ENCODE data around the gene MATCAP1.
A peak's percentile ranks its signal among the peaks of the same experiment; 100 is the strongest.

The MATCAP1 gene

GRCh38 chr16:67208154-67208896 lies 24.6 kb upstream of the MATCAP1 start:
- no peak for DNase-seq (ENCODE audit: low read depth, low spot score)

- no peak for DNase-seq (ENCODE audit: low read depth, low spot score)
Measured at GRCh38 chr16:67207249-67208091, 23.7 kb upstream of the MATCAP1 start.

GRCh38 chr16:67206838-67207248 lies 23.1 kb upstream of the MATCAP1 start:
- DNase-seq (ENCODE audit: low read depth, low spot score): no peak

GRCh38 chr16:67206129-67206837 lies 22.5 kb upstream of the MATCAP1 start:
- DNase-seq (ENCODE audit: low read depth, low spot score): no peak

GRCh38 chr16:67204076-67204475 lies 20.3 kb upstream of the MATCAP1 start:
- no peak for DNase-seq (ENCODE audit: low read depth, low spot score)

GRCh38 chr16:67202956-67203493 lies 19.3 kb upstream of the MATCAP1 start:
- no peak for DNase-seq (ENCODE audit: low read depth, low spot score)

- DNase-seq (ENCODE audit: low read depth, low spot score): no peak
Measured at GRCh38 chr16:67202426-67202825, 18.7 kb upstream of the MATCAP1 start.

- no peak for DNase-seq (ENCODE audit: low read depth, low spot score)
Measured at GRCh38 chr16:67201411-67202345, 17.9 kb upstream of the MATCAP1 start.

GRCh38 chr16:67200491-67200890 lies 16.7 kb upstream of the MATCAP1 start:
- no peak for DNase-seq (ENCODE audit: low read depth, low spot score)

GRCh38 chr16:67199808-67200198 lies 16.0 kb upstream of the MATCAP1 start:
- no peak for DNase-seq (ENCODE audit: low read depth, low spot score)

- DNase-seq (ENCODE audit: low read depth, low spot score): no peak
Measured at GRCh38 chr16:67199011-67199807, 15.4 kb upstream of the MATCAP1 start, which contains the start of gene ELMO3. Gene ELMO3, plus strand, starts transcription at chr16:67199131. Its CDS starts 196 bp downstream, at chr16:67199327.

GRCh38 chr16:67198238-67198734 lies 14.5 kb upstream of the MATCAP1 start:
- no peak for DNase-seq (ENCODE audit: low read depth, low spot score)

- DNase-seq (ENCODE audit: low read depth, low spot score): no peak
Measured at GRCh38 chr16:67197704-67198103, 13.9 kb upstream of the MATCAP1 start.

- no peak for DNase-seq (ENCODE audit: low read depth, low spot score)
Measured at GRCh38 chr16:67196881-67197280, 13.1 kb upstream of the MATCAP1 start.

- no peak for DNase-seq (ENCODE audit: low read depth, low spot score)
Measured at GRCh38 chr16:67195676-67196075, 11.9 kb upstream of the MATCAP1 start.

GRCh38 chr16:67194260-67194659 lies 10.5 kb upstream of the MATCAP1 start:
- no peak for DNase-seq (ENCODE audit: low read depth, low spot score)

GRCh38 chr16:67193536-67193935 lies 9.8 kb upstream of the MATCAP1 start:
- DNase-seq (ENCODE audit: low read depth, low spot score): no peak

- no peak for DNase-seq (ENCODE audit: low read depth, low spot score)
Measured at GRCh38 chr16:67192781-67193361, 9.1 kb upstream of the MATCAP1 start.

- peak; percentile 70 for DNase-seq (ENCODE audit: low read depth, low spot score)
Measured at GRCh38 chr16:67191995-67192681, 8.4 kb upstream of the MATCAP1 start, which contains the start of gene E2F4. Gene E2F4, plus strand, starts transcription at chr16:67192155. Its CDS starts 73 bp downstream, at chr16:67192228.

All from activated naive CD8-positive, alpha-beta T cell treated with anti-CD3 and anti-CD28 coated beads, Interleukin-2, amount 50 U/mL, for 16 hours (primary cell).